ENCODE data around the gene CNFN. TPM values are rescaled to one million over a fixed set of nuclear protein-coding genes. Genes with fewer than 3 reads are reported as not detected.

The CNFN gene
- total and polyA plus RNA-seq, 8 donors, result 2.0 to 395 (median 5.1) TPM; not detected in 4

- 91 to 96% (median 95%) methylated on average over 10 to 11 of the region's 11 CpGs for WGBS, 5 donors
- TF ChIP-seq POLR2A (IDR thresholded peaks at IDR 0.05), result no peak
- peaks cover 0 to 60% (median 31%) of the 10 kb centered on the region in 4 donors for H3K36me3 ChIP-seq
Observed at GRCh38 chr19:42368360-42368759, 21.7 kb downstream of the CNFN start.

GRCh38 chr19:42367929-42368328 is 22.2 kb downstream of the CNFN start:
- WGBS, 5 donors, result 83 to 92% (median 90%) methylated on average over 4 of the region's 4 CpGs
- TF ChIP-seq EP300 (IDR thresholded peaks at IDR 0.05) (no peak), POLR2AphosphoS5 (IDR thresholded peaks at IDR 0.05) (no peak), POLR2A (IDR thresholded peaks at IDR 0.05) (no peak), CTCF (IDR thresholded peaks at IDR 0.05) (no peak)

More at GRCh38 chr19:42368360-42368759, 21.7 kb downstream of the CNFN start:
- Histone ChIP-seq H3K4me3 (no peak overlapping the region), H3K27me3 (no peaks in the 10 kb centered on the region), H3K27ac (no peak overlapping the region), H3K9me3 (peaks cover 0 to 10% (median 0%) of the 10 kb centered on the region in 4 donors), H3K4me1 (peaks cover 0 to 13% (median 0%) of the 10 kb centered on the region in 4 donors)
- intact Hi-C loops (cut with DNase I; ENCODE audit: low total_unique reads), result no loop called here
- DNase-seq, result no peak

GRCh38 chr19:42366673-42367072 is 23.4 kb downstream of the CNFN start:
- peaks cover 0 to 60% (median 41%) of the 10 kb centered on the region in 4 donors for H3K36me3 ChIP-seq
- no peak for DNase-seq
- TF ChIP-seq CTCF (IDR thresholded peaks at IDR 0.05) (no peak), POLR2A (IDR thresholded peaks at IDR 0.05) (no peak), EP300 (IDR thresholded peaks at IDR 0.05) (no peak), POLR2AphosphoS5 (IDR thresholded peaks at IDR 0.05) (no peak)
- peaks cover 0 to 13% (median 0%) of the 10 kb centered on the region in 4 donors for H3K4me1 ChIP-seq
- intact Hi-C loops (cut with DNase I; ENCODE audit: low total_unique reads), result no loop called here
- no peak overlapping the region for H3K27ac ChIP-seq
- 59 to 93% (median 80%) methylated on average over 1 of the region's 1 CpG for WGBS, 5 donors
- no peak overlapping the region for H3K4me3 ChIP-seq
- no peaks in the 10 kb centered on the region for H3K27me3 ChIP-seq
- H3K9me3 ChIP-seq, result peaks cover 0 to 13% (median 0%) of the 10 kb centered on the region in 4 donors

More at GRCh38 chr19:42367929-42368328, 22.2 kb downstream of the CNFN start:
- Histone ChIP-seq H3K27ac (no peak overlapping the region), H3K4me1 (peaks cover 0 to 13% (median 0%) of the 10 kb centered on the region in 4 donors), H3K4me3 (no peak overlapping the region), H3K27me3 (no peaks in the 10 kb centered on the region), H3K9me3 (peaks cover 0 to 13% (median 0%) of the 10 kb centered on the region in 4 donors), H3K36me3 (peaks cover 0 to 60% (median 35%) of the 10 kb centered on the region in 4 donors)
- intact Hi-C loops (cut with DNase I; ENCODE audit: low total_unique reads), result no loop called here
- no peak for DNase-seq

GRCh38 chr19:42363614-42364346 is 26.3 kb downstream of the CNFN start:
- Histone ChIP-seq H3K27me3 (no peaks in the 10 kb centered on the region), H3K36me3 (peaks cover 0 to 70% (median 53%) of the 10 kb centered on the region in 4 donors), H3K4me3 (no peak overlapping the region), H3K4me1 (peaks cover 0 to 8% (median 0%) of the 10 kb centered on the region in 4 donors), H3K9me3 (peaks cover 0 to 13% (median 0%) of the 10 kb centered on the region in 4 donors), H3K27ac (no peak overlapping the region)
- 89 to 91% (median 90%) methylated on average over 17 of the region's 17 CpGs for WGBS, 5 donors
- no peak for TF ChIP-seq POLR2A (IDR thresholded peaks at IDR 0.05)
- TF ChIP-seq POLR2AphosphoS5 (IDR thresholded peaks at IDR 0.05), result no peak
- no peak for TF ChIP-seq CTCF (IDR thresholded peaks at IDR 0.05)
- TF ChIP-seq EP300 (IDR thresholded peaks at IDR 0.05), result no peak
- no peak for DNase-seq
- intact Hi-C loops (cut with DNase I; ENCODE audit: low total_unique reads), result no loop called here

Data from stomach (tissue), 9 donors.